Vagina (tissue), 2 donors: Measurements from ENCODE around the gene FITM2.

ENCODE experiments used
- CTCF ChIP-seq, 3 experiments: fragments of 450-650 bp in 2 of 3; fragments of 200-600 bp in 1 of 3; sonication (generic) in 1 of 3; IDR thresholded peaks; one replicate each; pipeline ENCODE4 v1.5.1; 2017 to 2019; ENCODE audit warnings: antibody characterized with exemption in 3 of 3, mild to moderate bottlenecking in 2 of 3, moderate library complexity in 2 of 3
- POLR2A ChIP-seq, 2 donors: fragments of 450-650 bp; IDR thresholded peaks; one replicate each; pipeline ENCODE4 v1.6.1; 2017; ENCODE audit warnings: antibody characterized with exemption in 2 of 2, mild to moderate bottlenecking in 2 of 2, moderate library complexity in 2 of 2
- POLR2AphosphoS5 ChIP-seq, 2 donors: sonication (generic); formaldehyde crosslinking; IDR thresholded peaks; one replicate each; pipeline ENCODE4 v1.9.0; 2017; ENCODE audit warnings: antibody characterized with exemption in 2 of 2, mild to moderate bottlenecking in 2 of 2, low read depth in 1 of 2; ENCODE audit not compliant: insufficient read depth in 1 of 2

- TF ChIP-seq CTCF (IDR thresholded peaks at IDR 0.05) (peak; percentile 85 to 97 (median 96)), POLR2A (IDR thresholded peaks at IDR 0.05) (no peak), POLR2AphosphoS5 (IDR thresholded peaks at IDR 0.05; ENCODE audit: insufficient read depth in 1 of 2, low read depth in 1 of 2) (peak; percentile 86 to 94)
These were observed at the start of gene FITM2 for GRCh38 chr20:44310664-44311639.
